NCI-H2029 (cell line): Measurements from ENCODE around the gene HSD17B3.
"Not testable (repeated sequence)": the region's sequence is repeated elsewhere in the genome, so short reads cannot be mapped to it uniquely, and the experiment has no call there.

ENCODE experiments used
- DNase-seq: peaks from one replicate; lab custom pipeline; 2025; lab: John Stamatoyannopoulos, UW

HSD17B3 gene

GRCh38 chr9:96195541-96195940, 106.4 kb downstream of the HSD17B3 start:
- no peak for DNase-seq

DNA sequence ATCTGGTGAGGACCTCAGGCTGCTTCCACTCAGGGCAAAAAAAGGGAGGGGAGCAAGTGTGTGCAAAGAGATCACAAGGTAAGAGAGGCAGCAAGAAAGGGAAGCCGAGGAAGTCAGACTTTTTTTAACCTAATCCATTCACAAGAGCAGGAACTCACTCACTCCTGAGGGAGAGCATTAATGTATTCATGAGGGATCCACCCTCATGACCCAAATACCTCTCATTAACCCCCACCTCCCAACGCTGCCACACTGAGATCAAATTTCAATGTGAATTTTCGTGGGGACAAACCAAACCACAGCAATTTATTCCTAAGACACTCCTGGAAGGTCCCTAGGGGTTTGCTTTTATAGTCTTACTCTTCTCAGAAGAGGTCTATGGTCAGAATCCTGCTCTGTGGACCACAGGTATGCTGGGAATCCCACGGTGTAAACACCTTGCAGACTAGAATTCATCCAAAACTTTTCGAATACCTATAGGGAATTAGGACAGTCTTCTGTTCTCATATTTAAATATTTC, 108.7 kb downstream of the HSD17B3 start:
- DNase-seq, result no peak

GRCh38 chr9:96192710-96193109, 109.3 kb downstream of the HSD17B3 start:
- no peak for DNase-seq

DNA sequence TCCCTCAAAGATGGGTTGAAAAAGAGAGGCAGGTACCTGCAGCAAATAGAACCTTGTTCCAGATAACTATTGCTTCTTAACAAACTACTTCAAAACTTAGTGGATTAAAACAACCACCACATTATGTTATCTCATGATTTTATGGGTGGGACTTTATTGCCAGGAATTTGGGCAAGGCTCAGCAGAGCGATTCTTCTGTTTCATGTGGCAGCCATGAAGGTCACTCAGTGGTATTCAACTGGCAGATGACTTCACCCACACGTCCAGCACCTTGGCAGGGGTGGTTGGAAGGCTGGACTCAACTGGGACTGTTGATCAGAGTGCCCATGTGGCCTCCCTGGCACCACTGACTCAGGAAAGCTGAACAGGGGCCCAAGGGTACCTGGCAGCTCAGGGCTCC, 112.0 kb downstream of the HSD17B3 start:
- no peak for DNase-seq

- not testable (repeated sequence) for DNase-seq
Measured at GRCh38 chr9:96189581-96189980, 112.4 kb downstream of the HSD17B3 start.

- no peak for DNase-seq
Measured at GRCh38 chr9:96188571-96188970, 113.4 kb downstream of the HSD17B3 start.

- no peak for DNase-seq
Measured at GRCh38 chr9:96187151-96187555, 114.8 kb downstream of the HSD17B3 start.

- DNase-seq, result no peak
Measured at GRCh38 chr9:96186591-96187011, 115.4 kb downstream of the HSD17B3 start.

DNA sequence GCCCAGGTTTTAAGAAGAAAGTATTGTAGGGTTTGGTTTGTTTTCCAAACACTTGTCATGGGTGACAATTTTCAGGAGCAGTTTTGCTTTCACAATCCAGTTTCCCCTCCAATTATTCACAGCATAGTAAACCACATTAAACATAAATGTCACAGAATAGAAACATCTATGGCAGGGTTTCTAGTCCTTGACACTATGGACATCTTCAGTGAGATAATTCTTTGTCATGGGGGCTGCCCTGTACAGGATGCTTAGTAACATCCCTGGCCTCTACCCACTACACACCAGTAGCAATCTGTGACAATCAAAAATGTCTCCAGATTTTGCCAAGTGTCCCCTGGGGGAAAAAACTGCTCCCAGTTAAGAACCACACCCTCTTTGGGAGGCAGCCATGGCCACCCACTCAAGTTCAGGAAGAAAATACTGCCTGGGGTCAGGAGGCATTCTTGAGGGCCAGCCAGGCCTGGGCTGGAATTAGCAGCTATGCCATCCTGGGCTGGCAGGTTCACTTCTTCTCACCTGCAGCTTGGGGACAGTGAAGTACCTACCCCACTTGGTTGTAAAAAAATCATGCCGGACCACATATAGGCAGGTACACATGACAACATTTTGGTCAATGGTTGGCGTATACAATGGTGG, 116.3 kb downstream of the HSD17B3 start:
- no peak for DNase-seq
